Trophoblast cell (in vitro differentiated cells and primary cell): ENCODE results near the gene MYO16.

ENCODE experiments used
- DNase-seq, 2 donors: peaks; one replicate each; pipeline ENCODE4 v3.0.0-alpha.2; 2016
- H2AFZ ChIP-seq: 2 replicates; pipeline ENCODE4 v1.6.1; 2013; ENCODE audit warnings: low read length, moderate library complexity, mild to moderate bottlenecking; ENCODE audit not compliant: insufficient read depth, poor library complexity
- H2AK5ac ChIP-seq: 2 replicates; pipeline ENCODE4 v1.6.1; 2013; ENCODE audit warnings: mild to moderate bottlenecking, low read length
- H2BK120ac ChIP-seq: 2 replicates; pipeline ENCODE4 v1.6.1; 2013; ENCODE audit warnings: low read length, mild to moderate bottlenecking, moderate library complexity; ENCODE audit not compliant: insufficient read depth, poor library complexity
- H2BK12ac ChIP-seq: 2 replicates; pipeline ENCODE4 v1.6.1; 2013; ENCODE audit warnings: mild to moderate bottlenecking, low read length, moderate library complexity
- H2BK5ac ChIP-seq: 2 replicates; pipeline ENCODE4 v1.6.1; 2013; ENCODE audit warnings: low read length, low read depth, moderate library complexity, mild to moderate bottlenecking; ENCODE audit not compliant: poor library complexity
- H3K14ac ChIP-seq: 2 replicates; pipeline ENCODE4 v1.6.1; 2013; ENCODE audit warnings: mild to moderate bottlenecking, low read length
- H3K18ac ChIP-seq: 2 replicates; pipeline ENCODE4 v1.6.1; 2013; ENCODE audit warnings: mild to moderate bottlenecking, low read length
- H3K23ac ChIP-seq: 2 replicates; pipeline ENCODE4 v1.6.1; 2013; ENCODE audit warnings: low read length
- H3K27ac ChIP-seq: 2 replicates; pipeline ENCODE4 v1.5.1; 2013; ENCODE audit warnings: low read depth, mild to moderate bottlenecking, inconsistent platforms, low read length, moderate library complexity
- H3K27me3 ChIP-seq: 2 replicates; pipeline ENCODE4 v1.6.1; 2013; ENCODE audit warnings: inconsistent platforms, mild to moderate bottlenecking, low read length, moderate library complexity; ENCODE audit not compliant: insufficient read depth
- H3K36me3 ChIP-seq, 2 experiments: 1 replicate in 1 of 2; 2 replicates in 1 of 2; pipeline ENCODE4 v1.6.1; 2013; ENCODE audit warnings: low read length in 2 of 2, mild to moderate bottlenecking in 2 of 2, moderate library complexity in 1 of 2; ENCODE audit not compliant: insufficient read depth in 2 of 2, control insufficient read depth in 1 of 2
- H3K4ac ChIP-seq: 2 replicates; pipeline ENCODE4 v1.6.1; 2013; ENCODE audit warnings: low read depth, mild to moderate bottlenecking, low read length, moderate library complexity
- H3K4me1 ChIP-seq, 2 experiments: 1 replicate in 1 of 2; 2 replicates in 1 of 2; pipeline ENCODE4 v1.6.1; 2013; ENCODE audit warnings: low read length in 2 of 2, mild to moderate bottlenecking in 2 of 2, moderate library complexity in 1 of 2; ENCODE audit not compliant: insufficient read depth in 2 of 2, control insufficient read depth in 1 of 2
- H3K4me2 ChIP-seq: 2 replicates; pipeline ENCODE4 v1.6.1; 2013; ENCODE audit warnings: inconsistent platforms, mild to moderate bottlenecking, low read length, moderate library complexity
- H3K4me3 ChIP-seq: 2 replicates; pipeline ENCODE4 v1.5.1; 2013; ENCODE audit warnings: mild to moderate bottlenecking, low read depth, low read length, inconsistent platforms
- H3K79me1 ChIP-seq: one replicate; pipeline ENCODE4 v1.6.1; 2013; ENCODE audit warnings: low read length
- H3K79me2 ChIP-seq: 2 replicates; pipeline ENCODE4 v1.6.1; 2013; ENCODE audit warnings: low read length, mild to moderate bottlenecking; ENCODE audit not compliant: control insufficient read depth, insufficient read depth, poor library complexity
- H3K9ac ChIP-seq: 2 replicates; pipeline ENCODE4 v1.6.1; 2013; ENCODE audit warnings: mild to moderate bottlenecking, low read length
- H3K9me3 ChIP-seq: 2 replicates; pipeline ENCODE4 v1.6.1; 2013; ENCODE audit warnings: low read depth, mild to moderate bottlenecking, control low read depth, inconsistent platforms, low read length; ENCODE audit not compliant: insufficient read depth
- H4K12ac ChIP-seq: 2 replicates; pipeline ENCODE4 v1.6.1; 2013; ENCODE audit warnings: low read depth, mild to moderate bottlenecking, low read length, moderate library complexity
- H4K8ac ChIP-seq: 2 replicates; pipeline ENCODE4 v1.6.1; 2013; ENCODE audit warnings: low read depth, mild to moderate bottlenecking, low read length, moderate library complexity
- H4K91ac ChIP-seq: one replicate; pipeline ENCODE4 v1.6.1; 2013; ENCODE audit warnings: low read depth, mild to moderate bottlenecking, low read length, moderate library complexity
- WGBS: extraction: QIAGEN DNeasy Blood & Tissue Kit; methylation state at CpG from one replicate; pipeline ENCODE4 v1.1.7; 2013; ENCODE audit warnings: missing lambda C conversion rate; ENCODE audit not compliant: insufficient read length, insufficient coverage; ENCODE audit errors: extremely low coverage; 5-methylcytosine and 5-hydroxymethylcytosine counted together

The MYO16 gene

GRCh38 chr13:108889324-108889984 is 260.0 kb downstream of the MYO16 start:
- H2BK12ac ChIP-seq, result no peak overlapping the region
- H3K9ac ChIP-seq, result no peak overlapping the region
- WGBS, result no CpG with 5 or more reads among the region's 2 CpGs
- H3K9me3 ChIP-seq, result no peaks in the 10 kb centered on the region
- H3K27ac ChIP-seq, result no peak overlapping the region
- H3K14ac ChIP-seq, result no peak overlapping the region
- H2BK5ac ChIP-seq, result no peak overlapping the region
- H3K36me3 ChIP-seq, result no peaks in the 10 kb centered on the region
- no peak overlapping the region for H4K91ac ChIP-seq
- H2AK5ac ChIP-seq, result no peak overlapping the region
- H3K79me1 ChIP-seq, result no peaks in the 10 kb centered on the region
- no peak overlapping the region for H2BK120ac ChIP-seq
- no peaks in the 10 kb centered on the region for H3K79me2 ChIP-seq
- H3K18ac ChIP-seq, result no peak overlapping the region
- no peaks in the 10 kb centered on the region for H3K4me1 ChIP-seq
- no peak overlapping the region for H3K4me3 ChIP-seq
- H4K8ac ChIP-seq, result no peak overlapping the region
- DNase-seq, result no peak
- no peak overlapping the region for H2AFZ ChIP-seq
- H3K23ac ChIP-seq, result no peak overlapping the region
- H3K4me2 ChIP-seq, result no peak overlapping the region
- H4K12ac ChIP-seq, result no peak overlapping the region
- no peak overlapping the region for H3K4ac ChIP-seq
- no peaks in the 10 kb centered on the region for H3K27me3 ChIP-seq

GRCh38 chr13:108895220-108895704 is 265.9 kb downstream of the MYO16 start:
- H3K27ac ChIP-seq, result no peak overlapping the region
- no peak overlapping the region for H2BK120ac ChIP-seq
- H2BK12ac ChIP-seq, result no peak overlapping the region
- DNase-seq, result peak; percentile 5 to 87
- WGBS, result no CpG with 5 or more reads among the region's 5 CpGs
- H4K12ac ChIP-seq, result no peak overlapping the region
- H3K27me3 ChIP-seq, result no peaks in the 10 kb centered on the region
- H3K4me2 ChIP-seq, result no peak overlapping the region
- no peak overlapping the region for H3K23ac ChIP-seq
- H3K4ac ChIP-seq, result no peak overlapping the region
- H3K4me1 ChIP-seq, result no peaks in the 10 kb centered on the region
- no peaks in the 10 kb centered on the region for H3K9me3 ChIP-seq
- H3K18ac ChIP-seq, result no peak overlapping the region
- no peak overlapping the region for H3K4me3 ChIP-seq
- H3K14ac ChIP-seq, result no peak overlapping the region
- H3K79me2 ChIP-seq, result no peaks in the 10 kb centered on the region
- H3K36me3 ChIP-seq, result no peaks in the 10 kb centered on the region
- no peak overlapping the region for H3K9ac ChIP-seq
- H2BK5ac ChIP-seq, result no peak overlapping the region
- H4K91ac ChIP-seq, result no peak overlapping the region
- H4K8ac ChIP-seq, result no peak overlapping the region
- H2AFZ ChIP-seq, result no peak overlapping the region
- no peaks in the 10 kb centered on the region for H3K79me1 ChIP-seq
- H2AK5ac ChIP-seq, result no peak overlapping the region

GRCh38 chr13:108897955-108898354 is 268.5 kb downstream of the MYO16 start:
- H3K4me1 ChIP-seq, result no peaks in the 10 kb centered on the region

GRCh38 chr13:108902405-108903155 is 273.2 kb downstream of the MYO16 start:
- Histone ChIP-seq H2BK5ac (no peak overlapping the region), H3K79me1 (no peaks in the 10 kb centered on the region), H4K12ac (no peak overlapping the region), H2AFZ (no peak overlapping the region), H3K23ac (no peak overlapping the region), H3K4me3 (no peak overlapping the region), H3K9ac (no peak overlapping the region), H2AK5ac (no peak overlapping the region), H3K4me1 (no peaks in the 10 kb centered on the region), H3K36me3 (no peaks in the 10 kb centered on the region), H4K91ac (no peak overlapping the region), H3K27me3 (no peaks in the 10 kb centered on the region), H3K79me2 (no peaks in the 10 kb centered on the region), H3K14ac (no peak overlapping the region), H3K4me2 (no peak overlapping the region), H3K27ac (no peak overlapping the region), H3K18ac (no peak overlapping the region), H3K9me3 (no peaks in the 10 kb centered on the region), H2BK12ac (no peak overlapping the region), H3K4ac (no peak overlapping the region), H4K8ac (no peak overlapping the region), H2BK120ac (no peak overlapping the region)
- WGBS, result no CpG with 5 or more reads among the region's 7 CpGs
- no peak for DNase-seq

More at GRCh38 chr13:108897955-108898354, 268.5 kb downstream of the MYO16 start:
- H2BK120ac ChIP-seq, result no peak overlapping the region
- no peaks in the 10 kb centered on the region for H3K9me3 ChIP-seq
- H4K8ac ChIP-seq, result no peak overlapping the region
- H3K79me1 ChIP-seq, result no peaks in the 10 kb centered on the region
- H4K91ac ChIP-seq, result no peak overlapping the region
- H3K4me3 ChIP-seq, result no peak overlapping the region
- no peak overlapping the region for H2BK5ac ChIP-seq
- no peak overlapping the region for H3K4me2 ChIP-seq
- no peak overlapping the region for H3K4ac ChIP-seq
- H3K9ac ChIP-seq, result no peak overlapping the region
- H3K23ac ChIP-seq, result no peak overlapping the region
- H4K12ac ChIP-seq, result no peak overlapping the region
- no peak overlapping the region for H3K18ac ChIP-seq
- DNase-seq, result peak in 1 of 2 donors; percentile 20
- H3K27ac ChIP-seq, result no peak overlapping the region
- H2AFZ ChIP-seq, result no peak overlapping the region
- WGBS, result no CpG with 5 or more reads among the region's 8 CpGs
- no peak overlapping the region for H2AK5ac ChIP-seq
- no peaks in the 10 kb centered on the region for H3K36me3 ChIP-seq
- H2BK12ac ChIP-seq, result no peak overlapping the region
- H3K79me2 ChIP-seq, result no peaks in the 10 kb centered on the region
- H3K14ac ChIP-seq, result no peak overlapping the region
- H3K27me3 ChIP-seq, result no peaks in the 10 kb centered on the region
